HG03442 (cell line): ENCODE measurements around the gene DUSP22.
"Not testable (repeated sequence)": the region's sequence is repeated elsewhere in the genome, so short reads cannot be mapped to it uniquely, and the experiment has no call there.

ENCODE experiments used
- ATAC-seq: cut with Tn5 transposase; IDR thresholded peaks from one replicate; pipeline ENCODE4 v1.9.1; 2021; ENCODE audit warnings: mild to moderate bottlenecking, moderate library complexity; ENCODE audit not compliant: unreplicated experiment

The DUSP22 gene

GRCh38 chr6:291697-292505, at the start of gene DUSP22:
Gene DUSP22 (plus strand): TSS chr6:292487. CDS start chr6:292540, 53 bp downstream.
- peak; percentile 49 for ATAC-seq

- ATAC-seq: no peak
Measured at GRCh38 chr6:246352-246751, 45.9 kb upstream of the DUSP22 start.

GRCh38 chr6:247351-247750, 44.9 kb upstream of the DUSP22 start:
- ATAC-seq: no peak

GRCh38 chr6:248046-248445, 44.2 kb upstream of the DUSP22 start:
- not testable (repeated sequence) for ATAC-seq

GRCh38 chr6:250676-251075, 41.6 kb upstream of the DUSP22 start:
- no peak for ATAC-seq

- ATAC-seq: no peak
Measured at GRCh38 chr6:251920-252319, 40.4 kb upstream of the DUSP22 start.

- no peak for ATAC-seq
Measured at GRCh38 chr6:252775-253535, 39.3 kb upstream of the DUSP22 start.

- ATAC-seq: no peak
Measured at GRCh38 chr6:254016-254415, 38.3 kb upstream of the DUSP22 start.

GRCh38 chr6:255041-255750, 37.1 kb upstream of the DUSP22 start:
- no peak for ATAC-seq

- no peak for ATAC-seq
Measured at GRCh38 chr6:255751-256083, 36.6 kb upstream of the DUSP22 start.

GRCh38 chr6:256169-256568, 36.1 kb upstream of the DUSP22 start:
- ATAC-seq: no peak

GRCh38 chr6:257031-257725, 35.1 kb upstream of the DUSP22 start:
- no peak for ATAC-seq

- no peak for ATAC-seq
Measured at GRCh38 chr6:257774-258173, 34.5 kb upstream of the DUSP22 start.

- no peak for ATAC-seq
Measured at GRCh38 chr6:259316-259715, 33.0 kb upstream of the DUSP22 start.

- ATAC-seq: peak; percentile 83
Measured at GRCh38 chr6:259901-260508, 32.3 kb upstream of the DUSP22 start.

GRCh38 chr6:264626-265025, 27.7 kb upstream of the DUSP22 start:
- ATAC-seq: no peak

- no peak for ATAC-seq
Measured at GRCh38 chr6:268394-268935, 23.8 kb upstream of the DUSP22 start.

- ATAC-seq: no peak
Measured at GRCh38 chr6:273551-274058, 18.7 kb upstream of the DUSP22 start.

- no peak for ATAC-seq
Measured at GRCh38 chr6:277746-278145, 14.5 kb upstream of the DUSP22 start.

- ATAC-seq: no peak
Measured at GRCh38 chr6:278494-278893, 13.8 kb upstream of the DUSP22 start.
